Ishikawa (cell line): Measurements from ENCODE around the gene CIROP.
A peak's percentile ranks its signal among the peaks of the same experiment; 100 is the strongest.

Experiments
- CEBPB ChIP-seq: IDR thresholded peaks from 2 replicates; pipeline ENCODE4 v1.6.1; 2012
- CREB1 ChIP-seq: IDR thresholded peaks from 2 replicates; pipeline ENCODE4 v1.6.1; 2012; ENCODE audit warnings: low read depth
- EGR1 ChIP-seq: IDR thresholded peaks from 2 replicates; pipeline ENCODE4 v1.6.1; 2012
- EP300 ChIP-seq: IDR thresholded peaks from 2 replicates; pipeline ENCODE4 v1.6.1; 2012; ENCODE audit warnings: borderline replicate concordance
- FOXM1 ChIP-seq: IDR thresholded peaks from 2 replicates; pipeline ENCODE4 v1.6.1; 2012; ENCODE audit warnings: low read depth, borderline replicate concordance
- NFIC ChIP-seq: IDR thresholded peaks from 2 replicates; pipeline ENCODE4 v1.6.1; 2012
- RAD21 ChIP-seq: IDR thresholded peaks from 2 replicates; pipeline ENCODE4 v1.6.1; 2012; ENCODE audit warnings: low read depth
- TAF1 ChIP-seq: IDR thresholded peaks from 2 replicates; pipeline ENCODE4 v1.6.1; 2012; ENCODE audit warnings: low read depth, mild to moderate bottlenecking
- TCF12 ChIP-seq: IDR thresholded peaks from 2 replicates; pipeline ENCODE4 v1.6.1; 2012; ENCODE audit warnings: low read depth
- TEAD4 ChIP-seq: IDR thresholded peaks from 2 replicates; pipeline ENCODE4 v1.6.1; 2012
- YY1 ChIP-seq: IDR thresholded peaks from 2 replicates; pipeline ENCODE4 v1.6.1; 2012; ENCODE audit warnings: low read depth
- ZBTB7A ChIP-seq: IDR thresholded peaks from 2 replicates; pipeline ENCODE4 v1.6.1; 2012; ENCODE audit warnings: low read depth
- TF ChIP-seq, protein P1 (sequence below): IDR thresholded peaks from 2 replicates; pipeline ENCODE4 v1.6.1; 2012; ENCODE audit warnings: low read depth, mild to moderate bottlenecking
- TF ChIP-seq, protein P2 (sequence below): IDR thresholded peaks from 2 replicates; pipeline ENCODE4 v1.6.1; 2012
- TF ChIP-seq, protein P3 (sequence below): IDR thresholded peaks from 2 replicates; pipeline ENCODE4 v1.6.1; 2012

CIROP gene

DNA sequence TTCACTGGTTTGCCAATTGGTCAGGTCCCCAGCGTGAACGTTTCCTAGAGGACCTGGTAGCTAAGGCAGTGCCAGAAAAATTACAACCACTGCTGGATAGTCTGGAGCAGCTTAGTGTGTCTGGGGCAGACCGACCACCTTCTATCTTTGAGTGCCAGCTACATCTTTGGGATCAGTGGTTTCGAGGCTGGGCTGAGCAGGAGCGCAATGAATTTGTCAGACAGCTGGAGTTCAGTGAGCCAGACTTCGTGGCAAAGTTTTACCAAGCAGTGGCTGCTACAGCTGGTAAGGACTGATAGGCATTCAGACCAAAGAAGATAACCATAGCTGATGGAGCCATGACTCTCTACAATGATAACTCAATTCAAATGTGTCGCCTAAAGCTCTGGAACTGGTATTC, 7.0 kb downstream of the CIROP start:
- no peak for TF ChIP-seq TCF12
- no peak for TF ChIP-seq TAF1
- TF ChIP-seq EP300 = no peak
- no peak for TF ChIP-seq FOXM1
- TF ChIP-seq, protein P1, sequence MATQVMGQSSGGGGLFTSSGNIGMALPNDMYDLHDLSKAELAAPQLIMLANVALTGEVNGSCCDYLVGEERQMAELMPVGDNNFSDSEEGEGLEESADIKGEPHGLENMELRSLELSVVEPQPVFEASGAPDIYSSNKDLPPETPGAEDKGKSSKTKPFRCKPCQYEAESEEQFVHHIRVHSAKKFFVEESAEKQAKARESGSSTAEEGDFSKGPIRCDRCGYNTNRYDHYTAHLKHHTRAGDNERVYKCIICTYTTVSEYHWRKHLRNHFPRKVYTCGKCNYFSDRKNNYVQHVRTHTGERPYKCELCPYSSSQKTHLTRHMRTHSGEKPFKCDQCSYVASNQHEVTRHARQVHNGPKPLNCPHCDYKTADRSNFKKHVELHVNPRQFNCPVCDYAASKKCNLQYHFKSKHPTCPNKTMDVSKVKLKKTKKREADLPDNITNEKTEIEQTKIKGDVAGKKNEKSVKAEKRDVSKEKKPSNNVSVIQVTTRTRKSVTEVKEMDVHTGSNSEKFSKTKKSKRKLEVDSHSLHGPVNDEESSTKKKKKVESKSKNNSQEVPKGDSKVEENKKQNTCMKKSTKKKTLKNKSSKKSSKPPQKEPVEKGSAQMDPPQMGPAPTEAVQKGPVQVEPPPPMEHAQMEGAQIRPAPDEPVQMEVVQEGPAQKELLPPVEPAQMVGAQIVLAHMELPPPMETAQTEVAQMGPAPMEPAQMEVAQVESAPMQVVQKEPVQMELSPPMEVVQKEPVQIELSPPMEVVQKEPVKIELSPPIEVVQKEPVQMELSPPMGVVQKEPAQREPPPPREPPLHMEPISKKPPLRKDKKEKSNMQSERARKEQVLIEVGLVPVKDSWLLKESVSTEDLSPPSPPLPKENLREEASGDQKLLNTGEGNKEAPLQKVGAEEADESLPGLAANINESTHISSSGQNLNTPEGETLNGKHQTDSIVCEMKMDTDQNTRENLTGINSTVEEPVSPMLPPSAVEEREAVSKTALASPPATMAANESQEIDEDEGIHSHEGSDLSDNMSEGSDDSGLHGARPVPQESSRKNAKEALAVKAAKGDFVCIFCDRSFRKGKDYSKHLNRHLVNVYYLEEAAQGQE = no peak
- TF ChIP-seq CEBPB = no peak
- TF ChIP-seq TEAD4 = no peak
- no peak for TF ChIP-seq RAD21

DNA sequence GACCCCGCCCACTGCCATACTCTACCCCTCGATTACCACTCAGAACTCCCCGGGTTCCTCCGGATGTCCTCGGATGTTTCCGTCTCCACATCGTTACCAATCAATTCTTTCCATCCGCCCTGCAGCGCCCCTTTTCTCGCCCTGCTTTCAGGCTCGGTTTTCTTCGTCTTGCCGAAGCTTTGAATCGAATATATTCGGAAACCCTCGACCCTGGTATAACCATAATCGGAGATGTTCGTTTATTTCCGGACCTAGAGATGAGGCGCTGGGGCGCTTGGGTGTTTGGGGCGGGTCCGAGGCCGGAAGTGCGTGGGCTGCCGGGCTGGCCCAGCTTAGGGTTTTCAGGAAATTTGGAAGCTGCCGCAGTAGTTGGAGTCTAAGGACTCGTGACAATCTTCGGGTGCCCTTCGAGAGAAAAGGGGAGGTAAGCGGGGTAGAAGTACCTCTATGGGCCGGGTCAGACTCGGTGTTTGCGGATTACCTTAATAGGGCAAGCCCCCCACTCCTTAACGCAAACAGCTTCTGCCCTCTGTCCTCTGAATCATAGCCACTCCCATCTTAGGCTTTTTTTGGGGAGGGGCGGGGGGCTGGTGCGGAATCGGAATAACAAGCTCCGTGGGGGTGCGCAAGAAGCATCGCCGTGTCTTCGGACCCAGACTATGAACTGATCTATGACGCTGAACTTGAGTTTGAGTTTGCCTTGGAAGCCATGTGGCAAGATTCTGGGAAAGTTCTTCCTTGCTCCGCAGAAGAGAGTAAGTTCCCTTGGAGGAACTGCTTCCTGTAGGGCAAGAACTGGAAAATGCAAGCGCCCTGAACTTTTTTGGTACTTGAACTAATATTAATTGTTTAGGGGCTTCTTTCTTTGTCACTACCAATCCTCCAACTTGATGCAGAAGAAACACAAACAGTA, 9.3 kb downstream of the CIROP start, which contains the start of gene C14orf119:
Gene C14orf119 (plus strand): TSS at position 310 of the 913 bp plus-strand sequence. CDS start 2,154 bp downstream, outside the sequence.
- TF ChIP-seq CREB1 (0 out of 2 replicates have a peak, but pooled peaks have one; percentile 10), EGR1 (peak; percentile 91), RAD21 (no peak), NFIC (no peak), EP300 (no peak), TAF1 (peak; percentile 43), ZBTB7A (peak; percentile 82)
- TF ChIP-seq, protein P2, sequence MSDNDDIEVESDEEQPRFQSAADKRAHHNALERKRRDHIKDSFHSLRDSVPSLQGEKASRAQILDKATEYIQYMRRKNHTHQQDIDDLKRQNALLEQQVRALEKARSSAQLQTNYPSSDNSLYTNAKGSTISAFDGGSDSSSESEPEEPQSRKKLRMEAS = peak; percentile 65
- TF ChIP-seq, protein P1 = no peak

DNA sequence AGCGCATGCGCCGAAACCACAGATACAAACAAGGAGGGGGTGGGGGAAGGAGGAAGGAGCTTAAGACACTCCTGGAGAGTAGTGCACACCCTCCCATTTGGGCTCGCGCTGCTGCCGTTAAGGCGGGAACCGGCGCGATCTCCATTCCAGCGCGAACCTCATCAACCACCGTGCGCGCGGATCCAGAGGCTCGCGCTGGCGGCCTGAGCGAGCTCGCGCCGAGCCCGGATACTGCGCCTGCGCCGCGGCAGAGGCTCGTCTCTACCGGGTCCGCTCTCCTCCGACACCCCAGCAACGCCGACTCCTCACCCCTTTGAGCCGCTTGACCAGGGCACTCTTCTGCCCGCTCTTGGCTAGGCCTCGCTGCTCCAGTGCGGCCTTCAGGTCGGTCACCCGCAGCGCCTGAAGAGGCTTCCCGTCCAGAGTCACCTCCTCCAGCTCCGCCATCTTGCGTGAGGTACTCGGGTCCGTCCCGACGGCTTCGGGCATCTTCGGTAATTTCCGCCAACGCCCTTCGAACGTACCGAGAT, 10.1 kb downstream of the CIROP start, which contains the start of gene ACIN1:
Gene ACIN1 (minus strand): TSS at position 471 of the 530 bp plus-strand sequence. CDS start 24 bp downstream, at position 447.
- peak; percentile 91 for TF ChIP-seq TAF1
- TF ChIP-seq, protein P2 = peak; percentile 50
- TF ChIP-seq, protein P3, sequence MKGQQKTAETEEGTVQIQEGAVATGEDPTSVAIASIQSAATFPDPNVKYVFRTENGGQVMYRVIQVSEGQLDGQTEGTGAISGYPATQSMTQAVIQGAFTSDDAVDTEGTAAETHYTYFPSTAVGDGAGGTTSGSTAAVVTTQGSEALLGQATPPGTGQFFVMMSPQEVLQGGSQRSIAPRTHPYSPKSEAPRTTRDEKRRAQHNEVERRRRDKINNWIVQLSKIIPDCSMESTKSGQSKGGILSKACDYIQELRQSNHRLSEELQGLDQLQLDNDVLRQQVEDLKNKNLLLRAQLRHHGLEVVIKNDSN = no peak
- peak; percentile 95 for TF ChIP-seq YY1

DNA sequence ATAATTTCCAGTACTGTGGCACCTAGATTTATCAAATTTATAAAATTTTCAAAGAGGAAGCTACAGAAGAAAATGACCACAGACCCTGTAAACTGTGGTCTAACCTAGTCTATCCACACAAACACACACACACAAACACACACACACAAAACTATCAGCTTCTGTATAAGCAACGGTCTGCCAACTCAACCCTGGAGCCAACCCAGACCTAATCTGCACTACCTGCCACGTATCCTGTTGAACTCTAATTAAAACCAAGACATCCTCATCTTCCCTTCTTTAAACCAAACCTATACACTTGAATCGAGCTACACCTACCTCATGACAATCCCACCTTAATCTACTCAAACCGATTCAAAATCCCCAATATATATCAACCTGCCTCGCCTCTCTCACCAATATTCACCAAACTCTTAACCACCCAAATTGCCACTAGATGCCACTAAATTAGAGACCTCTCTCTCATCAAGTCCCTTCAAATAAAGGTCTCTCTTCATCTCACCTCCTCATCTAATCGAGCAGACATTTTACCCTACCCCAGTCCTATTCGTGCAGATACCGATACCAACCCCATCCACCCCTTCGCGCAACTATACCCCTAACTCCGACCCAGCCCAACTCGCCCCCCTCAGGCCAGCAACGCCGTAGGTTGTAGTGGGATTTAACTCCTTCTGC, 10.7 kb downstream of the CIROP start:
- TF ChIP-seq CREB1 = no peak
- TF ChIP-seq, protein P1 = no peak
- no peak for TF ChIP-seq TCF12
- TF ChIP-seq RAD21 = no peak
- no peak for TF ChIP-seq EGR1
- no peak for TF ChIP-seq CEBPB
- TF ChIP-seq, protein P3 = no peak
- TF ChIP-seq NFIC = no peak
